Parathyroid adenoma (tissue), 2 donors: ENCODE data around the gene SHF.

Experiments used
- H2AFZ ChIP-seq: fragments of 300-600 bp; sonication (generic); one replicate; pipeline ENCODE4 v1.7.0; 2017; ENCODE audit warnings: antibody characterized with exemption, mild to moderate bottlenecking
- H3K27ac ChIP-seq: fragments of 300-600 bp; sonication (generic); one replicate; pipeline ENCODE4 v1.7.0; 2017
- H3K27me3 ChIP-seq: fragments of 300-600 bp; sonication (generic); one replicate; pipeline ENCODE4 v1.7.0; 2017; ENCODE audit warnings: low read length; ENCODE audit not compliant: control insufficient read depth, insufficient read depth
- H3K36me3 ChIP-seq: fragments of 300-600 bp; sonication (generic); one replicate; pipeline ENCODE4 v1.7.0; 2017; ENCODE audit warnings: low read length; ENCODE audit not compliant: control insufficient read depth, insufficient read depth
- H3K4me1 ChIP-seq: fragments of 300-600 bp; sonication (generic); one replicate; pipeline ENCODE4 v1.7.0; 2017; ENCODE audit warnings: control low read depth
- H3K4me2 ChIP-seq: fragments of 300-600 bp; sonication (generic); one replicate; pipeline ENCODE4 v1.7.0; 2017; ENCODE audit warnings: low read length
- H3K4me3 ChIP-seq: fragments of 300-600 bp; sonication (generic); one replicate; pipeline ENCODE4 v1.7.0; 2017; ENCODE audit warnings: low read depth, low read length
- H3K79me2 ChIP-seq: fragments of 300-600 bp; sonication (generic); one replicate; pipeline ENCODE4 v1.7.0; 2017; ENCODE audit warnings: control low read depth
- H3K9ac ChIP-seq: fragments of 300-600 bp; sonication (generic); one replicate; pipeline ENCODE4 v1.7.0; 2017; ENCODE audit warnings: mild to moderate bottlenecking
- H3K9me3 ChIP-seq: fragments of 300-600 bp; sonication (generic); one replicate; pipeline ENCODE4 v1.7.0; 2017; ENCODE audit warnings: low read length; ENCODE audit not compliant: control insufficient read depth
- TF ChIP-seq, protein P1 (sequence below): fragments of 300-600 bp; sonication (generic); IDR thresholded peaks from one replicate; pipeline ENCODE4 v1.7.0; 2017; ENCODE audit warnings: antibody characterized with exemption, mild to moderate bottlenecking
- donor health status: primary hyperparathyroidism.

SHF gene

DNA sequence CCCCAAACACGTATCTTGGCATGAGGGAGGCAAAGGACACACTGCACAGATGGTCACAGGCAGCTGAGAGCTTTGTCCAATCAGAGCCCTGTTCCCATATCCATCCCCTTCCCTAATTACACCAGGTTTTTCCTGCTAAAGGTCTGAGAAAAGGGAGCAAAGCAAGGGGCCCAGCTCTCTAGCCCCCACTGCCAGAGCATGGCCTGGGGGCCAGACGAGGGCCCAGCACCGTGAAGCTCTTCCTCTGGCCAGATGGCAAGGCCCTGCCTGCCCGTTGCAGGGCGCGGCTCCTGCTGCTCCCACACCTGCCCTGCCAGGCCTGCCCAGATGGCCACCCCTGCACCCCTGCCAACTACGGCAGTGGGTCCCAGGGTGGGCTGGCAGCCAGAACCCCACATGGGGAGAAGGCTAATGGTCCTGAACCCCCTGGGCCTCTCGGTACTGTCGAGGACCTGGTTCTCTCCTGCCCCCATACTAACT, 3.2 kb downstream of the SHF start:
- Histone ChIP-seq H3K27me3 (no peaks in the 10 kb centered on the region), H3K4me3 (no peak overlapping the region), H3K4me1 (peaks cover 2% of the 10 kb centered on the region), H3K9me3 (no peaks in the 10 kb centered on the region), H3K36me3 (no peaks in the 10 kb centered on the region), H2AFZ (no peak overlapping the region), H3K27ac (no peak overlapping the region), H3K4me2 (no peak overlapping the region), H3K9ac (no peak overlapping the region), H3K79me2 (no peaks in the 10 kb centered on the region)
- TF ChIP-seq, protein P1, sequence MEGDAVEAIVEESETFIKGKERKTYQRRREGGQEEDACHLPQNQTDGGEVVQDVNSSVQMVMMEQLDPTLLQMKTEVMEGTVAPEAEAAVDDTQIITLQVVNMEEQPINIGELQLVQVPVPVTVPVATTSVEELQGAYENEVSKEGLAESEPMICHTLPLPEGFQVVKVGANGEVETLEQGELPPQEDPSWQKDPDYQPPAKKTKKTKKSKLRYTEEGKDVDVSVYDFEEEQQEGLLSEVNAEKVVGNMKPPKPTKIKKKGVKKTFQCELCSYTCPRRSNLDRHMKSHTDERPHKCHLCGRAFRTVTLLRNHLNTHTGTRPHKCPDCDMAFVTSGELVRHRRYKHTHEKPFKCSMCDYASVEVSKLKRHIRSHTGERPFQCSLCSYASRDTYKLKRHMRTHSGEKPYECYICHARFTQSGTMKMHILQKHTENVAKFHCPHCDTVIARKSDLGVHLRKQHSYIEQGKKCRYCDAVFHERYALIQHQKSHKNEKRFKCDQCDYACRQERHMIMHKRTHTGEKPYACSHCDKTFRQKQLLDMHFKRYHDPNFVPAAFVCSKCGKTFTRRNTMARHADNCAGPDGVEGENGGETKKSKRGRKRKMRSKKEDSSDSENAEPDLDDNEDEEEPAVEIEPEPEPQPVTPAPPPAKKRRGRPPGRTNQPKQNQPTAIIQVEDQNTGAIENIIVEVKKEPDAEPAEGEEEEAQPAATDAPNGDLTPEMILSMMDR: no peak

DNA sequence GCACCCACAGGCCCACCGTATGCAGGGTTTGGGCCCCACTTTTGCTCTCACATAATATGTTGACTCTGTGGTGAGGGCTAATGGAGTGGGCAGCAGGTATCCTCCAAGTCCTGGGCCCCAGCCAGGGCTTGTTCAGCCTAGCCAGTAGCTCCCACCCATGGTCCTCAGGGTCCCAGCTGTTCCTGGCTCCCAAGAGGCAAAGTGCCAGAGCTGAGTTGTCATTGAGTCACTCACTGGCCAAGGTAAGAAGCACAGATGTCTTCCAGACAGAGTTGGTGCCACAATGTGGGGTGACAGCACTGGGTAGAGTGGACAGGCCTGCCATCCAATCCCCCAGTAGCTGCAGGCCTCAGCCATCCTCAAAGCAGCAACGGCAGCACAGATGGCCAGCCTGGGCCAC, 4.3 kb downstream of the SHF start:
- no peaks in the 10 kb centered on the region for H3K79me2 ChIP-seq
- no peak overlapping the region for H3K4me2 ChIP-seq
- H2AFZ ChIP-seq: no peak overlapping the region
- H3K4me1 ChIP-seq: peaks cover 2% of the 10 kb centered on the region
- H3K9ac ChIP-seq: no peak overlapping the region
- no peaks in the 10 kb centered on the region for H3K9me3 ChIP-seq
- no peak overlapping the region for H3K27ac ChIP-seq
- TF ChIP-seq, protein P1: no peak
- H3K4me3 ChIP-seq: no peak overlapping the region
- H3K27me3 ChIP-seq: no peaks in the 10 kb centered on the region
- H3K36me3 ChIP-seq: no peaks in the 10 kb centered on the region

DNA sequence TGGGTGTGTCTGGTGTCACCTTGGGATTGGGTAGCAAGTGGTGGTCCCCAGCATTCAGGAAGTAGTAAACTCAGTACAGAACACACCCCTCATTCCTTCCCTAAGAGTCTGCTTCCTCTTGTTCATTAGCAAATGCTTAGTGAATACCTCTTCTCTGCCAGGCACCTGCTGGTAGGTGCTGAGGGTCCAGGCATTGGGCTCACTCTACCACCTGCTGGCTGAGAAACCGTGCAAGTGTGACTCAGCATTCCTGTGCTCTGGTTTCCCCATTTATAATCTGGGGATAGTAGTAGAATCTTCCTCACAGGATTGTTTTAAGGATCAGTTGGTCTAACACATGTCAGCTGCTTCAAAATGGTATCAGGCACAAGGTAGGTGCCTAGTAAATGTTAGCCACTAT, 4.8 kb downstream of the SHF start:
- Histone ChIP-seq H3K79me2 (no peaks in the 10 kb centered on the region), H3K9ac (no peak overlapping the region), H3K4me1 (peaks cover 2% of the 10 kb centered on the region), H3K4me2 (no peak overlapping the region), H3K27ac (no peak overlapping the region), H3K4me3 (no peak overlapping the region), H3K27me3 (no peaks in the 10 kb centered on the region), H3K36me3 (no peaks in the 10 kb centered on the region), H3K9me3 (no peaks in the 10 kb centered on the region), H2AFZ (no peak overlapping the region)
- TF ChIP-seq, protein P1: no peak

DNA sequence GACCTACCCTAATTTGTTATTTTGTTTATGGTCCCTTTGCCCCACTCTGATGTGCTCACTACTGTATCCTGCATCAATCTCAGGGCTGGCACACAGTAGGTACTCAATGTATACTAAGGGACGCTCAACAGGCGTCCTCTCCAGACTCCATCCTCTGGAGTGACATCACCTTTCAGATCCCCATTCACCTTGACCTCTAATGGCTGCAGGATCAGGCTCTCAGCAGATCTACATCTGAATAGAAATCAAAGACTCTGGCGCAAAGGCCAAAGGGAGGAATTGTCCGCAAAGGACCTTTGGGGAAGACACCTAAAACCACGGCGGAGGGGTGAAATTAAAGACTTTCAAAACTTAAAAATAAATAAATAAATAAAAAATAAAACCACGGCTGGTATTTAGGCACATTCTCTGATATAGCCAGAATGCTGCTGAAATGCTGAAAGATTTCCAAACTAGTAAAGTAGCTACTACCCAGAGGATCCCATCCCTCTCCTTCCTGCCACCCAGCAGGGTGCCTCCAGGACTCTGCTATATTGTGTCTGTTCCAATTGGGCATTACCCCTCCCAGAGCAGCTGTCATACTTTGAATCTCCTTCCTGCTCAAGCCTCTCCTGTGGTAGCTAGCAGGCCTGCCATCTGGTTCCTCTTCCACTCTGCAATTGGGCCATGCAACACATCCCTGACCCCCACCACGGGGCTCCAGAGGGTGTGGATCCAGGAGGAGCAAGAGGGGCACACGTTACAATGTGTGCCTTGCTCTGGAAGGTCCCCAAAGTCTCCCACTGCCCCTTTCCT, 6.1 kb downstream of the SHF start:
- Histone ChIP-seq H3K27ac (no peak overlapping the region), H3K9ac (no peak overlapping the region), H3K4me2 (no peak overlapping the region), H2AFZ (no peak overlapping the region), H3K36me3 (no peaks in the 10 kb centered on the region), H3K27me3 (no peaks in the 10 kb centered on the region), H3K4me1 (peaks cover 2% of the 10 kb centered on the region), H3K79me2 (no peaks in the 10 kb centered on the region), H3K4me3 (no peak overlapping the region), H3K9me3 (no peaks in the 10 kb centered on the region)
- TF ChIP-seq, protein P1: no peak
